Measurements from ENCODE around the gene C1QTNF6.

DNA sequence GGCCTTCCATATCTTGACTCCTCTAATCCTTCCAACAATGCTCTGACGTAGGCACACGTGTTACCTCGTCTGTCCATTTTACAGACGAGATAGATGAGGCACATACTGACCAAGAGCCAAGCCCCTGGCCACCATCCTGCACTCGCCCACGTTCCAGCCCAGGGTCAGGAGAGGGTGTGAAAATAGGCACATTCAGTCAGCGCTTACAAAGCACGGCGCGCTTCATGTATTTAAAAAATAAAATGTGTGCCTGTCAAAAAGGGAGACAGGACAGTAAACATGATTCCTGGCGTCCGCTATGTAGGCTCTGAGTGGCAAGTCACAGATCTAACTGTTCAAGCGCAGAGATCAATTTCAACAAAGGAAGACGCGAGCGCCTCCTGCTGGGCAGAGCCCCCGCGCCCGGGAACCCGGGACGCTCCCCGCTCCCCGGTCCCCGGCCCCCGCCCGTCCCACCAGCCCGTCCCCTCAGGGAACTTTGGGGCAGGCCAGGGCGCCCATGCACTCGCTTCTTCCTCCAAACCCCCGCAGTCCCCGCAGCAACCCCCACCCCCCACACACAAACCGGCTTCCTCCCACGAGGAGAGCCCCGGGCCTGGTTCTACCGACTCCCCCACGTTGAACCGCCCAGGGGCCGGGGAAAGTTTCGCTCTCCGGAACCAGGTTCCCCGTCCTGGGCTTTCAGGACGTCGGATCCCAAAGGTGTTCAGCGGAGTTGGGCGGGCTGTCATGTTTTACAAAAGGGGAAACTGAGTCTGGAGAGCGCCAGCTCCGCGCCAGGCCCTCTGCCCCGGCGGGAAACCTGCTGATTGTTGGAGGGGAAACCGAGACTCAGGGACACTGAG, 10.4 kb upstream of the C1QTNF6 start:
- TF ChIP-seq POLR2A (IDR thresholded peaks at IDR 0.05) (no peak), CTCF (IDR thresholded peaks at IDR 0.05) (peak; percentile 33 to 92 (median 66))

Measured in thyroid gland (tissue), 4 donors.